Measurements from ENCODE around the gene ZYG11A.
"Not testable (repeated sequence)": the region's sequence is repeated elsewhere in the genome, so short reads cannot be mapped to it uniquely, and the experiment has no call there.

ZYG11A gene

DNA sequence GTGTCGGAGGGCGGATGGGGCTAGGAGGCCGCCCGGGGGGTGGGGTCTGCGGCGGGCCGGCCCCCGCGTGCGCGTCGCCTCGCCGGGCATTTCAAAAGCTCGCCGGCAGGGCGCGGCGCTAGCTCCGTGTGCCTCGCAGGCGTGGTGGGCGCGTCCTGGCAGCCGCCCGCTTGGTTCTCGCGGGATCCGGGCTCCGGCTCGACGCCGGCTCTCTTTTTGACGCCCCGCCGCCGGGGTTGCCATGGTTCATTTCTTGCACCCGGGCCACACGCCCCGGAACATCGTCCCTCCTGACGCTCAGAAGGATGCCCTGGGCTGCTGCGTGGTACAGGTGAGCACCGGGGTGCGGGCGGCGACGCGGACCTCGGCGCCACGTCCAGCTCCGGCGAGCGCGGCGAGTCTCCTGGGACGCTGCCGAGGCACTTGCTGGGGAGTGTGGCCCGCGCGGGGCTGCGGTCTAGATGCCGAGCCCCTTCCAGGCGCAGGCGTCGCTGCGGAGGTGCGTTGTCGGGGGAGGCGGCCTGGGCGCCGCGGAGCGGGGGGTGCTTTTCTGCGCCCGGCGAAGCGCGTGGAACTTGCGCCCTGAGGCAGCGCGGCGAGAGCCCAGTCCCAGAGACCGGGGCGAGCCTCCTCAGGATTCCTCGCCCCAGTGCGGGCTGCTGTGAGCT, at the start of gene ZYG11A:
Gene ZYG11A, plus strand, starts transcription at position 118 of the 668 bp plus-strand sequence. Its CDS starts 124 bp downstream, at position 242.
- DNase-seq (ENCODE audit: low read depth, low spot score): no peak

DNA sequence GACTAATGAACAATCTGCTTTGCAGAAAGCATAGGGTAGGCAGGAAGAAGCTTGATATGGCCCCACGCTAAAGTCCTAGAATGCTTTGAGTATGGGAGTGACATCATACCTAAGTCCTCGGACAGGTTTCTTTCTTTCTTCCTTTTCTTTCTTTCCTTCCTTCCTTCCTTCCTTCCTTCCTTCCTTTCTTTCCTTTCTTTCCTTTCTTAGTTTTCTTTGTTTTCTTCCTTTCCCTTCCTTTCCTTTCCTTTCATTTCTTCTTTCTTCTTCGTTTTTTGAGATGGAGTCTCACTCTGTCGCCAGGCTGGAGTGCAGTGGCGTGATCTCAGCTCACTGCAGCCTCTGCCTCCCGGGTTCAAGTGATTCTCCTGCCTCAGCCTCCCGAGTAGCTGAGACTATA, 48.8 kb upstream of the ZYG11A start:
- not testable (repeated sequence) for DNase-seq (ENCODE audit: low read depth, low spot score)

DNA sequence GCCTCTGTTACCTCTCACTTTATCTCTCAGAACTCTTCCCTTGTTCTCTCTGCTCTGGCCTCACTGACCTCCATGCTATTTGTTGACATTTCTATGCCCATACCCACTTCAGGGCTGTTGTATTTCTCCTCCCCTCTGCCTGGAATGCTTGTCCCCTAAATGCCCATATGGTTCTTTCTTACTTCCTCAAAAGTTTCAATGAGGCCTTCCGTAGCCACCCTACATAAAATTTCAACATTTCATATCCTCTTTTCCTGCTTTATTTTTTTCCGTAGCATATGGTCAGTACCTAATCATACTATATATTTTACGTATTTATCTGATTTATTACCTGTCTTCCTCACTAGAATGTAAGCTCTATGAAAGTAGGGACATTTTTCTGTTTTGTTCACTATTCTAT, 47.1 kb upstream of the ZYG11A start:
- DNase-seq (ENCODE audit: low read depth, low spot score): no peak

DNA sequence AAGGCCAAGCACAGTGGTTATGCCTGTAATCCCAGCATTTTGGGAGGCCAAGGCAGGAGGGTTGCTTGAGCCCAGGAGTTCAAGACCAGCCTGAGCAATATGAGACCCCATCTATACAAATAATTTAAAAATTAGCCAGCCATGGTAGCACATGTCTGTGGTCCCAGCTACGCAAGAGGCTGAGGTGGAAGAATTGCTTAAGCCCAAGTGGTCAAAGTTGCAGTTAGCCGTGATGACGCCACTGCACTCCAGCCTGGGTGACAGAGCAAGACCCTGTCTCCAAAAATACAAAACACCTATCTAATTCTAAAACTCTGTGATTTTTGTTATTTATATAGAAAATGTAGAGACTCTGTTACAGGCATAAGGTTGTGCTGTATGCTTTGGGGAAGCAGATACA, 44.2 kb upstream of the ZYG11A start:
- no peak for DNase-seq (ENCODE audit: low read depth, low spot score)

DNA sequence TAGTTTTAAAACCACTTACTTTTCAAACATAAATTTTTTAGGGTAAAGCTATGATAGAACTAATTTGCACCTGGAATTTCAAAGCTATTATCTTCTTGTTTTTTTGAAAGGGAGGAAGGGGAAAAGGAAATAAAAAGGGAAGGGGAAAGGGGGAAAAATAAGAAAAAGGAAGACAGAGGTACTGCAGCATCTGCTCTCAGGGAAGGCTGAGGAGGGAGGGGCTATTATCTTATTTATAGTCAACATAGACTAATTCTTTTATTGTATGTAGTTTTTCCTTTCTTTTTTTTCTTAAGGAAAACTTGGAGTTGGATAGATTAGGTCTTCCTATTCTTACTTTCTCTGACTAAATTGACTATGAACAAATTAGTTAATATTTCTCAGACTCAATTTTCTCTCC, 41.5 kb upstream of the ZYG11A start:
- no peak for DNase-seq (ENCODE audit: low read depth, low spot score)

DNA sequence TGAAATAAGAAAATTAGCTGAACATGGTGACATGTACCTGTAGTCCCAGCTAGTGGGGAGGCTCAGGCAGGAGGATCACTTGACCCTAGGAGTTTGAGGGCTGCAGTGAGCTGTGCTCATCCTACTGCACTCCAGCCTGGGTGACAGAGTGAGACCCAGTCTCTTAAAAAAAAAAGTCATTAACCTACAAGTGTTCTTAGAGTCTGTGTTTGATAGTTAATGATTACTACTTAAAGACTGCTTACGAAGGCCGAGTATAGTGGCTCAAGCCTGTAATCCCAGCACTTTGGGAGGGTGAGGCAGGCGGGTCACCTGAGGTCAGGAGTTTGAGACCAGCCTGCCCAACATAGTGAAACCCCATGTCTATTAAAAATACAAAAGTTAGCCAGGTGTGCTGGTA, 38.5 kb upstream of the ZYG11A start:
- not testable (repeated sequence) for DNase-seq (ENCODE audit: low read depth, low spot score)

DNA sequence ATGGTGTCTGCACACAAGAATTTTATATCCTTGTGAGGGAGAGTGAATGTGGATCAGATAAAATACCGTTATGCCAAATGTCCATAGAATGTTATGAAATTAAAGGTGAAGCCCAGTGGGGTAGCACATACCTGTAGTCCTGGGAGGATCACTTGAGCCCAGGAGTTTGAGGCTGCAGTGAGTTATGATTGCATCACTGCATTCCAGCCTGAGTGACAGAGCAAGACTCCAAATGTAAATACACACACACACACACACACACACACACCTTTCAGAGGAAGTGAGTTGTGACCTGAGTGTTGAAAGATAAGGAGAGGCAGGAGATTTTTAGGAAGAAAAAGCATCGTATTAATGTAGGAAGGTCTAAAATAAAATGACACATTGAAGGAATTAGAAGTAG, 28.1 kb upstream of the ZYG11A start:
- no peak for DNase-seq (ENCODE audit: low read depth, low spot score)

DNA sequence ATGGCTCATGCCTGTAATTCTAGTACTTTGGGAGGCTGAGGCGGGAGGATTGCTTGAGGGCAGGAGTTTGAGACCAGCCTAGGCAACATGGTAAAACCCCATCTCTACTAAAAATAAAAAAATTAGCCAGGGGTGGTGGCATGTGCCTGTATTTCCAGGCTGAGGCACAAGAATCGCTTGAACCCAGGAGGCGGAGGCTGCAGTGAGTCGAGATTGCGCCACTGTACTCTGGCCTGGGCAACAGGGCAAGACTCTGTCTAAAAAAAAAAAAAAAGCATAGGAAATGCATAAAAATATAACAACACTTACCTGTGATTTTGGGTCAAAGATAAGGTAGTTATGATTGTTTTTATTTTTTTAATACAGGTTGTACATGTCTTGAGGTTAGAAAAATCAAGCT, 21.7 kb upstream of the ZYG11A start:
- DNase-seq (ENCODE audit: low read depth, low spot score): not testable (repeated sequence)

DNA sequence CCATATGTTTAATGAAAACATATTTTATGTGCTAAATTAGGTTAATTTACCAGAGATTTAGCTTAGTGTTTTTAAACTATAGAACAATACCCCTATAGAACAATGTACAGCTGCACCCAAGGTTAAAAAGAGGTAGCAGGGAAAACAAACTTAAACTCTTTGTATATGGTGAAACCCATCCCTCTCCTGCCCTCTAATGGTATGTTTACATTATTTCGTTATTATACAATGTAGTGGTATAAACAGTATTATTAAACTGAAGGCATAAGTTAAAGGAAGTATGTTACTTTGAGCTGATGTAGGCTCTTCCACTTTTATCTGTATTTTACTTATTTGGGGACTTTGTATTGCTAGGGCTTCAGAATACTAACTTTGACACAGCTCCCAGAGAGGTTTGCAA, 16.7 kb upstream of the ZYG11A start:
- no peak for DNase-seq (ENCODE audit: low read depth, low spot score)

DNA sequence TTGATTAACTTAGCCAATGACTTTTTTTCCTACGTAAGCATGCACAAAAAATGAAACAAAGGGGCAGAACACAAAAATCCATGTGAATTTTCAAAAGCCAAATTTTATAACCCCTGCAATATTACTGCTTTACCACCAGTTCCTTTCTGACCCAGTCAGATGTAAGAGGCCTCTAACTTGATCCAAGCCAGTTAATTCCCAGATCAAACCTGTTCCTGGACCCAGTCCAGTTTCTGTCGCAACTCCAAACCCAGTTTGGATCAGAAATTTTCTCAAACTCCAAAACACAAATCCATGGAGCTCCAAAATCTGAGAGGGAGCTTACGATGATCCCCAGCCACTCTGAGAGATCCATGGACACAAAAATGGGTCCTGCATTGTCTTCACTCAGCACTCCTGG, 7.8 kb upstream of the ZYG11A start:
- DNase-seq (ENCODE audit: low read depth, low spot score): no peak

DNA sequence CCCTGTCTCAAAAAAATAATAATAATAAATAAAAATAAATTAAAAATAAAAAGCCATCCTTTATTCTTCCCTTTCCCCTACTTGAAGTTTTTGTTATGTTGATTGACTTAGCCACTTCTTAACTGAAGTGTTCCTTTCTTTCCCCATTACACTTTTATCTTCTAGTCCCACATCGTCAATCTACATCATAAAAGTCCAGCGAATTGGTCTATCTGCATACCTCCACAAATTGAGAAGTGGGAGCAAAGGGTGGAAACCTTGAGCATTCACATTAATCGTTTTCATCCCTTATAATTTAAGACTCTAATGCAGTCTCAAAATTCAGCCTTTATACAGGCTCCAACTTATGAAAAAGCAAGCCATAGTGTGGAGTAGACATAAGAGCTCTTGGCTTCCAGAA, 6.5 kb upstream of the ZYG11A start:
- no peak for DNase-seq (ENCODE audit: low read depth, low spot score)

DNA sequence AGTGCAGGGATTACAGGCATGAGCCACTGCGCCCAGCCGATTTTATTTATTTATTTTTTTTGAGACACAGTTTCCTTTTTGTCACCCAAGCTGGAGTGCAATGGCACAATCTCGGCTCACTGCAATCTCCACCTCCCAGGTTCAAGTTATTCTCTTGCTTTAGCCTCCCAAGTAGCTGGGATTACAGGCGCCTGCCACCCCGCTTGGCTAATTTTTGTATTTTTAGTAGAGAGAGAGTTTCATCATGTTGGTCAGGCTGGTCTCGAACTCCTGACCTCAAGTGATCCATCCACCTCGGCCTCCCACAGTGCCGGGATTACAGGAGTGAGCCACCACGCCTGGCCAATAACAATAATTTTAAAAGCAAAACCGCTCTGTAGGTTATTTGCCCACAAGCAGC, 3.4 kb upstream of the ZYG11A start:
- not testable (repeated sequence) for DNase-seq (ENCODE audit: low read depth, low spot score)

DNA sequence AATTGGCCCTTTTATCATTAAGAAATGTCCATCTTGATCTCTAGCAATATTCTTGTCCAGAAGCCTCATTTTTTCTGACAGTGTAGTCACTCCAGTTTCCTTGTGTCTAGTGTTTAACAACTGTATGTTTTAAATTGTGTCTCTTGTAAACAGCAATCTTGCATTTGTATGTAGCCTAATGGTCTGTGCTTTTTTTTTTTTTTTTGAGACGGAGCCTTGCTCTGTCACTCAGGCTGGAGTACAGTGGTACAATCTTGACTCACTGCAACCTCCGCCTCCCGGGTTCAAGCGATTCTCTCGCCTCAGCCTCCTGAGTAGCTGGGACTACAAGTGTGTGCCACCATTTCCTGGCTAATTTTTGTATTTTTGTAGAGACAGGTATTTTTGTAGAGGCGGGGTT, 2.6 kb downstream of the ZYG11A start:
- not testable (repeated sequence) for DNase-seq (ENCODE audit: low read depth, low spot score)

DNA sequence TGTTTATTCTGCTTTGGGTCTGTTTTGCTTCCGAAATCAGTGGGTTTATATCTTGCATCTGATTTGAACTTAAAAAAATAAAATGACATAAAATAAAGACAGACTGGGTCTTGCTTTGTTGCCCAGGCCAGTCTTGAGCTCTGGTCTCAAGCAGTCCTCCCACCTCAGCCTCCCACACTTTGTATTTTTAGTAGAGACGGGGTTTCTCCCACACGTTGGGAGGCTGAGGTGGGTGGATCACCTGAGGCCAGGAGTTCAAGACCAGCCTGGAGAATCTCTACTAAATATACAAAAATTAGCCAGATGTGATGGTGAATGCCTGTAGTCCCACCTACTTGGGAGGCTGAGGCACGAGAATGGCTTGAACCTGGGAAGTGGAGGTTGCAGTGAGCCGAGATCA, 5.9 kb downstream of the ZYG11A start:
- no peak for DNase-seq (ENCODE audit: low read depth, low spot score)

DNA sequence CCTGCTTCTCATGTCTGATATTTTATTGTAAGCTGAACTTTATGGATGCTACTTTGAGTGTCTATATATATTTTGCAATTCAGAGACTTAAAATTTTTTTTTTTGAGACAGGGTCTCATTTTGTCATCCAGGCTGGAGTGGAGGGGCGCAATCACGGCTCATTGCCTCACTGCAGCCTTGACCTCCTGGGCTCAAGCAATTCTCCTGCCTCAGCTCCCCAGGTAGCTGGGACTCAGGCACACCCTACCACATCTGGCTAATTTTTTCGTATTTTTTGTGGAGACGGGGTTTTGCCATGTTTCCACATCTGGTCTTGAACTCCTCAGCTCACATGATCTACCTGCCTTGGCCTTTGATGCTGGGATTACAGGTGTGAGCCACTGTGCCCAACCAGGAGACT, 8.4 kb downstream of the ZYG11A start:
- no peak for DNase-seq (ENCODE audit: low read depth, low spot score)

DNA sequence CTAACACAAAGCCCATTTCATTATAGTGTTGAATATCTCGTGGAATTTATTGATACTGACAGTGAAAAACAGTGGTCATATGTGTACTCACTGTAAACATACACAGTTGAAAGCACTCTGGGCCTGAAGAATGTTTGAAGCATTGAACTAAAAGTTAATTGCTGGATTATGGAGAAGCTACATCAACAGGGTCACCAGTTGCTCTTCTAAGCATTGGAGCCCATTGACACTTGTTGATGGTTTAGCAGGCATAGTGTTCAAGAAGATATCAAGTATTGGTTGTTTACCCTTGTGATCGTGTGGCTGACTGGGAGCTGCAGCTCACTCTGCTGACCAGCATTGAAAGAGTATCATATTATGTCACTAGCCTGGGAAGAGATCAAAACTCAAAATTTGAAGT, 10.3 kb downstream of the ZYG11A start:
- no peak for DNase-seq (ENCODE audit: low read depth, low spot score)

DNA sequence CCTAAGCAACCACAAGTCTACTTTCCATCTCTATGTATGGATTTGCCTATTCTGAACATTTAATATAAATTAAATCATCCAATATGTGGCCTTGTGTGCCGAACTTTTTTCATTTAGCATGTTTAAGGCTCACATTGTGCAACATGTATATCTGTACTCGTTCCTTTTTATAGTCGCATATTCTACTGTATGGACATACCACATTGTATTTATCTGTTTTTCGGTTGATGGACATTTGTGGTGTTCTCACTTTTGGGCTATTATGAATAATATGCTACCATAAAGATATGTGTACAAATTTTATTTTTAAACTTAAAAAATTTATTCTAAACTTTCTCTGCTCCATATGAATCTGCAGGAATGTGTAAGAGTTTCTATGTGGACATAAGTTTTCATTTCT, 13.0 kb downstream of the ZYG11A start:
- DNase-seq (ENCODE audit: low read depth, low spot score): no peak

DNA sequence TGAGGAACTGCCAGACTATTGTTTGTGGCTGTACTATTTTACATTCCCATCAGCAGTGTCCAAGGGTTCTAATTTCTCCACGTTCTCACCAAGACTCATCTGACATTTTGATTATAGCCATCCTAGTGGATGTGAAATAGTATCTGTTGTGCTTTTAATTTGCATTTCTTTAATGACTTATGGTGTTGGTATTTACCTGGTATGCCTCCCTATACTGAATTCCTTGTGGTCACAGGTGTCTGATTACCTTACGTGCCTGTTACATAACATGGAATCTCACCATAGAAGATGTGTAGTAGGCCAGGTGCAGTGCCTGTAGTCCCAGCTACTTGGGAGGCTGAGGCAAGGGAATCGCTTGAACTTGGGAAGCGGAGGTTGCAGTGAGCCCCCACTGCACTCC, 13.5 kb downstream of the ZYG11A start:
- no peak for DNase-seq (ENCODE audit: low read depth, low spot score)

DNA sequence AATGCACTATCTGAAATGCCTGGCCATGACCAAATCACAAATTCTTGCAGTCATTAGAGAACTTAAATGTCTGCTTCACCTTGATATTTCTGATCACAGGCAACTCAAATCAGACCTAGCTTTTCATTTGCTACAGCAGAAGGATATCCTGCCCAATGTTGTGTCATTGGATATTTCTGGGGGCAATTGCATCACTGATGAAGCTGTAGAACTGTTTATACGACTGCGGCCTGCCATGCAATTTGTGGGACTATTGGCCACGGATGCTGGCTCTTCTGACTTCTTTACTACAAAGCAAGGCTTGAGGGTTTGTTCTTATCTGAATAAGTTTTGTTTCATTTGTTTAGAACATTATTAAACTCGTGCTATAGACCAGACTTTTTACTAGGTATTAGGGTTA, 14.9 kb downstream of the ZYG11A start:
- no peak for DNase-seq (ENCODE audit: low read depth, low spot score)

DNA sequence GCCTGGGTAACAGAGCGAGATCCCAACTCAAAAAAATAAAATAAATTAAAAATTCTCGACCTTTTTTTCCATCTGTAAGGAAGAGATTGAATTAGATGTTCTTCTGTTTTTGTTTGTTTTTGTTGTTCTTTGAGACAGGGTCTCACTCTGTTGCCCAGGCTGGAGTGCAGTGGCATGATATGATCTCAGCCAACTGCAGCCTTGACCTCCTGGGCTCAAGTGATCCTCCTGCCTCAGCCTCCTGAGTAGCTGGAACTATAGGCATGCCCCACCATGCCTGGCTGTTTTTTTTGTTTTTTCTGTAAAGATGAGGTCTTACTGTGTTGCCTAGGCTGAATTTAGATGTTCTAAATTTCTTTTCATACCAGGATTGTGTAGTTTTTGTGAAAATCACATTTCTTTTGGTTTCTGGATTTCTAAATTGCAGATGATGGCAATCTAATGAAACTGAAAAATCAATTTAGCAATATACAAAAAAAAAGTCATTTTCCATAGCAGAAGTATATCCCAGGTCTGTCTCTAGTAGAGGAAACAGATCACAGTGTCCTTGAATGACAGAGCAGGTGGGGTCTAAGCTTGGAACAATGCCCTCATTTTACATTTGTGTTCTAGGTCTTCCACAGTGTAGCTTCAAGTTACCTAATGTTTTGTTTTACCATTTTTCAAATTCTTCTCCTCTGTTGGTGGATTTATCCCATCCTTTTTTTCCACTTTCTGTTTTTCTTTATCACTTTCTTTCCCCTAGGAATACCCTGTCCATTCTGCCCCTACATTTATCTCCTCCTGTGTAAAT, 20.3 kb downstream of the ZYG11A start:
- no peak for DNase-seq (ENCODE audit: low read depth, low spot score)

DNA sequence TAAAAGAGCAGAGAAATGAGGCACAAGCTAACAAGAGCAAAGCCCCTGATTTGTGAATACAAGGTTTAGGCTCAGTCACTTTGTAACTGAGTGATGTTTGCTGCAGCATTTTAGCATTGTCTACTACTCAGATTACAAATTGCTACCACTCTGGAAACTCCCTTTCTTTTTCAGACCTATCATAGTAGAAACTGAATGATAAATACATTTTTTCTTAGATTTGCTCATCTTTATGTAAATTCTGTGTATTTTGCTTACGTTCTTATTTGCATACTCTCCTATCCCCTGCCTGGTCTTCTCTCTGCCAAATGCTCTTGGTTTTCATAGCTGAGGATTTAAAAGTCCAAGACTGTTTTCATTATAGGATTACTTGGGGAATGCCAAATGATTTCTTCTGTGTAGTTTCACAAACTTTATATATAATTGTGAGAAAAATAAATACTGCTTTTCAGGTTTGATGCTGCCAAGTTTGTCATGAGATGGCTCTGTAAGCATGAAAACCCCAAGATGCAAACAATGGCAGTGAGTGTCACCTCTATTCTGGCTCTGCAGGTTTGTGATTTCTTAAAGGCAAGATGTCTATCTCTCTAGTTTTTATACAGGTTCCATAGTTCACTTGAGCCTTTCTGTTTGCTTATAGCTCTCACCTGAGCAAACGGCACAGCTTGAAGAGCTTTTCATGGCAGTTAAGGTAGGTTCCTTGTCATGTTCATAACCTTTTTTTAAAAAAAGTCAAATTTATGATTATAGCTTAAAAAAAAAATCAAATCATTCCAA, 24.7 kb downstream of the ZYG11A start:
- no peak for DNase-seq (ENCODE audit: low read depth, low spot score)

DNA sequence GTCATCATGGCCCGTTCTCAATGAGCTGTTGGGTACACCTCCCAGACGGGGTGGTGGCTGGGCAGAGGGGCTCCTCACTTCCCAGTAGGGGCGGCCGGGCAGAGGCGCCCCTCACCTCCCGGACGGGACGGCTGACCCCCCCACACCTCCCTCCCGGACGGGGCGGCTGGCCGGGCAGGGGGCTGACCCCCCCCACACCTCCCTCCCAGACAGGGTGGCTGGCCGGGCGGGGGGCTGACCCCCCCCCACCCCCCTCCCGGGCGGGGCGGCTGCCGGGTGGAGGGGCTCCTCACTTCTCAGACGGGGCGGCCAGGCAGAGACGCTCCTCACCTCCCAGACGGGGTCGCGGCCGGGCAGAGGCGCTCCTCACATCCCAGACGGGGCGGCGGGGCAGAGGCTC, 27.2 kb downstream of the ZYG11A start:
- DNase-seq (ENCODE audit: low read depth, low spot score): not testable (repeated sequence)

DNA sequence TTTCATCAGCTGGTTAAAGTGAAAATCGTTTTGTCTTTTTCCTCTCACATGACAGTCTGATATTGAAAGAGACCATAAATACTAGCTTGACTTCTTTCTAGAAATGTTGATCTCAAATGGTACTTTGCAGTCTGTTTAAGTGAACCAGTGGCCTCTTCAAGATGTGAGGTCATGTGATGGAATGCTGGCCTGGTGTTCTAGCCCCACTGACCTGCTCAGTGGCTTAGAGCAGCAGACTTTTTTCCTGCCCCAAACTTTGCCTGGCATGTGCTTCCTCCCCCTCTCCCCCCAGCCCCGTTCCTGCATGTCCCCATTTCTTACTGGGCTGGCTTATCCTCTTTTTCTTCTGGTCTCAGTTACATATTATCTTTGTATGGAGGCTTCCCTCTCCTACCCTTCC, 34.3 kb downstream of the ZYG11A start:
- no peak for DNase-seq (ENCODE audit: low read depth, low spot score)
